GM19238 (cell line): ENCODE measurements around the gene CMC1.
A peak's percentile ranks its signal among the peaks of the same experiment; 100 is the strongest.

Experiments
- DNase-seq: peaks from one replicate; pipeline ENCODE4 v3.0.0; 2011; ENCODE audit warnings: low spot score; ENCODE audit not compliant: insufficient read length

CMC1 gene

DNA sequence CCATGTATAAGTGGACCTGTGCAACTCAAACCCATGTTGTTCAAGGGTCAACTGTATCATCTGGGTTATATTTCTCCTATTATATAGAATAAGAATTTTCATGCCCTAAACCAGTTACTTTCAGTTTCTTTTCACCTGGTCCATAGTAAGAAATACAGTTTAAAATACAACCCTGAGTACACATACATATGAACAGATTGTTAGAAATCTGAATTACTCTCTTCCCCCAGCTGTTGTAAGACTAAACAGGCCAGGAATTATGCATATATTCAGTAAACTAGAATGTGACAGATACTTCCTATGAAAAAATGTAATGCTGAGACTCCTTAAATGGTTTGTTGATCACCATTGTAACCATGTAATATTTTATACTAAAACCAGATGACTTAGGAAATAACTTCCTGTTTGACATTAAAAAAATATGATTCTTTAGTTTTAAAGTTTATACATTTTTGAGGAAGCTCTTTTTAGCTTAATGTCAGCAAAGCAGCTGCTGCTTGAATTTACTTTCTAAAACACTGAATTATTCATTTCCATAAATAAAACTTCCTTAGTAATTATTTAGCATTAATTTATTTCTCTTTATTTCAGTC is 54.6 kb downstream of the CMC1 start:
- no peak for DNase-seq

- DNase-seq, result no peak
Measured at GRCh38 chr3:28299705-28300104, 58.3 kb downstream of the CMC1 start.

DNA sequence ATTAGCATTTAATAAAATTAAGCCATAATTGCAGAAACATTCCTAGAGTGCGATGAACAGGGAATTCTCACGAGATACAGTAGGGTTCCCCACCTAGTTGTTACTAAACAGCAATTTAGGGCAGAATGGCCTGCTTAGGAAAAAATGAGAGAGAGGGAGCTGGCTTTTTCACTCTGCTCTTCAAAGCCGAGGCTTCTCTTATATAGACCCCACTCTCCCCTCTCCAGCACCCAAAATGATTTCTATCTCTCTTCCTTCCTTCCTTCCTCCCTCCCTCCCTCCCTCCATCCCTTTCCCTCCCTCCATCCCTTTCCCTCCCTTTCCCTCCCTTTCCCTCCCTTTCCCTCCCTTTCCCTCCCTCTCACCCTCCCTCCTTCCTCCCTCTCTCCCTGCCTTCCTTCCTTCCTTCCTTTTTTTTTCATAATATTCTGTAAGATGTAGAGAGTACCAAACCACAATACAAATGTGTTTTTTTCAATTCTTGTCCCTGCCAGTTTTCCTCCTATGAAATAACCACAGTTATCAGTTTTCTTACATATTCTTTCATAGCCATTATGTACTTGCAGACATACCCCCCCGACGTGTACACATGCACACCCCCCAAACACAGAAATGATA is 59.0 kb downstream of the CMC1 start:
- DNase-seq, result no peak

DNA sequence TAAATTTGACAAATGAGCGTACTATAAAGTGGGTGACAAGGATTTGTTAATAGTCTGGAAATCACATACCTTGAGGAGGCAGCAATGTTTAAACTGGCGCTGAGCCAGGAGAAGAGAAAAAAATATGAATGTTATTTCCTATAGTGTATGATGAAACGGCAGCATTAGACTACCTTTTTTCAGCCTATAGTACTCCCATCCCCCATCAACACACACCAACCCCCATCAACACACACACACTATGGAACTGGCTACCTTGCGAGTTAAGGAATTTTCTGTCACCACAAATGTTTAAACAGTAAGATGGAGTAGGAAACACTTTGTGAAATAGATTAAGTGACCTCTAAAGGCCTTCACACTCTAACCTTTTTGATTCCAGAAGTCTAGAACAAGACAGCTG is 60.3 kb downstream of the CMC1 start:
- DNase-seq, result no peak

DNA sequence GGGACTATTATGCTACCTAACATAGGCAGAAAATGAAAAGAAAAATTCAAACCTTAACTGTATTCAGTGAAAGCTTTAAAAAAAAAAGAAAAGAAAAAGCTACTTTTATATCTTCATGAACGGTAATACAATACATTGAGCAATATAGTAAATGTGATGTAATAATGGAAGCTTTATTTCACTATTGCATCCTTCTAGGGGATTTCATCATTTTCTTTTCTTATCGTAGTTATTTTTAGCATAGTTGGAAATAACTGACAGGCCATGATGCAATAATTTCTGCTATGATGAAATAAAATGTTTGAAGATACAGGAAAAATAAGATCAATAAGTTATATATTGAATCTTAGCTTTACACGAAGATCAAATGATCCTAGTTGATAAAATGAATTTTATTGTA is 66.8 kb downstream of the CMC1 start:
- DNase-seq, result no peak

- no peak for DNase-seq
Measured at GRCh38 chr3:28315711-28316110, 74.3 kb downstream of the CMC1 start.

- DNase-seq, result no peak
Measured at GRCh38 chr3:28316226-28316625, 74.8 kb downstream of the CMC1 start.

- peak; percentile 3 for DNase-seq
Measured at GRCh38 chr3:28317438-28318022, 76.1 kb downstream of the CMC1 start.

DNA sequence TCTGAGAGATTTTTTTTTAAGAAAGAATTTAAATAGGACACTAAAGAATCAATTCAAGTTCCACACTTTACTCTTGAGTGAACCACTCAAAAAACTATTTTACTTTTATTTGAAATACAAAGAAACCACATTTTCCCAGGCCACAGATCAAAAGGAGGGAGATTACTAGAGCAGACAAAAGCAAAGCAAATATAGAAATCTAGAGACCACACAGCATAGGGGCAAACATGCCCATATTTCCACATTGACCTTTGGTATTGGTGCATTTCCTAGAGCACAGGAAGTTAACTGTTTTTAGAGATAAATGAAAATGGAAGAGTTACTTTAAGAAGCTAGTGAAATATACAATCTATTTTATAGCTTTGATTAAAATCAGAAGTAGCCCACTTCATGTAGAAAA is 79.6 kb downstream of the CMC1 start:
- DNase-seq, result no peak

- no peak for DNase-seq
Measured at GRCh38 chr3:28322464-28322863, 81.0 kb downstream of the CMC1 start.

DNA sequence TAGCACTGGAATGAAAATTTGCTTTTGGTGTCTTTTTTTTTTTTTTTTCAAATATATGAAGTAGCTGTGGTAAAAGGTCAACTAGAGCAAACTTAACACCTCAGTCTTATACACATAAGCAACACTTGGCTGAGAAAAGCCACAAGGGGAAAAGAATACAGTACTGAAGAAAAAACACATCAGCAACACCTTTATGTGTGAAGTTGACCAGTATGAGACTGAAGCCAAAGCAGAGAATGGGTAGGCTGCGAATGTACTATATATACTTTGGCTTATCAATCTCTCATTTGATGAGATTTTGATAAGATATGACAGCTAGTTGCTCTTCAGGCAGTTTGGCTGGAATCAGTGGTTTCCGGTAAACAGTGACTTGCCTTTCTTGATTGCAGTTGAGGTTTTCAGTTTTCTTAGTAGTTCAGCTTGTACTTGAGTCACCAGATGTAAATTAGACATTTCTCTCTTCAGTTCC is 85.1 kb downstream of the CMC1 start:
- DNase-seq, result no peak

DNA sequence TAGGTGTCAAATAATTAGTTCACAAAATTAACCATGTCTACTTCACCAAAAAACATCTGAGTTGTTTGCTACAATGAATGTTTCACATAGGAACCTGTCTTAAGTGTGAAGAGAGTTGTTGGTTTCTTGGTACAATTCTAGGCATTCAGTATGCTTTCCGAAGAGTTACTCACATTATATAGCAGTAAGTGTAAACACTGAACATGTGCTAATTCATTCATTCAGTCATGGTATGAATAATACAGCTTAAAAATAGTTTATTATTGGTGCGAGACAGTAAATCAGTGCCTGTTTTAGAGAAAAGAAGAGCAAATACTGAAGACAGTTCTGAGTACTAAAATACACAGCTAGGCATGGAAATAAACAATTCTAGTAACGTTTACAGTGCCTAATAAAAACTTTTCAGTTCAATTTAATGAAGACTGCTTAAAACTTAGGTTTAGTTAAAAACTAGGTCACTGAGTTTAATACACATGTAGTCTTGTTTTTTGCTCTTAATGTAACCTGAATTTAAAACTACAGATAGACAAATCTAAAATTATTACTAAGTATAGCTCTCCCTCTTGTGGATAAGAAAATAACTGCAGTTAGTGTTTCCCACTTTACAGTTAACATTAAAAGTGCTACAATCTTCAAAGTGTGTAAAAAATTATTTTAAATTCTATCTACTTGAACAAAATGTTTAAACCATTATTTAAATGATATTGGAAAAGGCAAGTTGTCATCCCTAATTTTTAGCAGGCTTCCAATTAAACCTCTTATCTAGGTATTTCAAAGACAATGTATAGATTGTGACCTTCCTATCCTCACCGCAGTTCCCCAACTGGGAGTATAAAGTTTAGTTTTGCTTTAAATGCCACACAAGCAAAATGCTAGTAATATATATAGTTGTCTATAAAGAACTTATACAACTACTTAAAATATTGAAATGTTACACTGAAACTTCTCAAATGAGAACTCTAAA is 87.1 kb downstream of the CMC1 start:
- no peak for DNase-seq

GRCh38 chr3:28334552-28334951 is 93.1 kb downstream of the CMC1 start:
- no peak for DNase-seq

- DNase-seq, result no peak
Measured at GRCh38 chr3:28335246-28335645, 93.8 kb downstream of the CMC1 start.

GRCh38 chr3:28337230-28337629 is 95.8 kb downstream of the CMC1 start:
- no peak for DNase-seq

- no peak for DNase-seq
Measured at GRCh38 chr3:28343144-28343543, 101.7 kb downstream of the CMC1 start.

GRCh38 chr3:28345690-28346089 is 104.3 kb downstream of the CMC1 start:
- DNase-seq, result no peak

DNA sequence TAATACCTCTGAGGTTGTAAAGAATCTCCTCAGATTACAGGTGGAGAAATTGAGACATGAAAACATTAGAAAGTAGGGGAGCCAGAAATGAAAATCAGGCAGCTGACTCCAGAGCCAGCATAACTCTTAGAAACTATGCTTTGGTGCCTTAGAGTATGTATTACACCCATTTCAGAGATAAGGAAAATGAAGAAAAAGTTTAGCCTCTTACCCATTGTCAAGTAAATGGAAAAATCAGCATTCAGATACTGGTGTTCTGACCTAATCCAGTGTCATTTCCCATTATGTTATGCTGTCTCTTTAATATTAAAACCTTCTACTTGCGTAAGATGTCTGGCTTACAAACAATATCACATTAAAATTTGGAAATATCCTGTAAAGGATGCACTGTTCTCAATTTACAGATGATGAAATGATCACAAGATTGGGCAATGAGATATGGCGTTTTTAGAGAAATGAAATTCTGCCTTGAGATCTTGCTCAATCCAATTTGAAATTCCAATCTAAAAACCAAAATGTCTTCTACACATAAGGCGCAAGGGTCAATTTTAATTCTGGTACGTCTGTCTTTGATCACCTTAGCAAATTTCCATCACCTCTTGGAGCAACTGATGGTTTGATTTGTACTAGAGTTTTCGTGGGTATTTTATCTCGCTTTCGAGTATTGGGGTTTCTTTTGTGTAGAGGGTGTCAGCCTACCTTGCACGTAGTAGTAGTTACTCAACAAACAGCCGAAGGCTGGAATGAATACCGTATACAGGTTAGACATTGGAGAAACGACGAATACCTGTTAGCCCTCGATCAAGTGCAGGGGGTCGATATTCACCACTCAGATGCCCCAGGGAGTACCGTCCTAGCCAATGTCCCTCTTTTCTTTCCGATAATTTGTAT is 106.2 kb downstream of the CMC1 start:
- DNase-seq, result no peak

GRCh38 chr3:28348265-28348628 is 106.8 kb downstream of the CMC1 start:
- no peak for DNase-seq

- DNase-seq, result peak; percentile 35
Measured at GRCh38 chr3:28348629-28349468, 107.4 kb downstream of the CMC1 start, which contains the start of the genes AZI2 and ZCWPW2. AZI2 (minus strand) TSS chr3:28348824; CDS start chr3:28340617, 8,207 bp downstream. ZCWPW2 (plus strand) TSS chr3:28348721; CDS start chr3:28413069, 64,348 bp downstream.
